Measurements from ENCODE around the gene ZCRB1. TPM values are rescaled to one million over a fixed set of nuclear protein-coding genes. Genes with fewer than 3 reads are reported as not detected.

The ZCRB1 gene
- total RNA-seq, 6 experiments from 2014 or later: 54.0 to 71.8 (median 64.6) TPM

- no peak for DNase-seq
- H3K36me3 Mint-ChIP-seq (ENCODE audit: low read depth): no peaks in the 10 kb centered on the region
- H3K4me1 Mint-ChIP-seq (ENCODE audit: low read depth): no peaks in the 10 kb centered on the region
- TF ChIP-seq CTCF (IDR thresholded peaks at IDR 0.05): no peak
- no peak overlapping the region for H3K4me3 Mint-ChIP-seq
- H3K27ac Mint-ChIP-seq: no peak overlapping the region
- peaks cover 6% of the 10 kb centered on the region; the same call in 1 of the 2 replicates for H3K9me3 Mint-ChIP-seq
- H3K27me3 Mint-ChIP-seq (ENCODE audit: insufficient read depth): peaks cover 17% of the 10 kb centered on the region
These were observed 52.2 kb downstream of the ZCRB1 start for GRCh38 chr12:42273706-42274105.

- Mint-ChIP-seq H3K27me3 (ENCODE audit: insufficient read depth) (peaks cover 9% of the 10 kb centered on the region), H3K4me1 (ENCODE audit: low read depth) (no peaks in the 10 kb centered on the region), H3K9me3 (peaks cover 6% of the 10 kb centered on the region; the same call in 1 of the 2 replicates), H3K36me3 (ENCODE audit: low read depth) (no peaks in the 10 kb centered on the region), H3K4me3 (no peak overlapping the region), H3K27ac (no peak overlapping the region)
- no peak for TF ChIP-seq CTCF (IDR thresholded peaks at IDR 0.05)
- DNase-seq: no peak
These were observed 55.3 kb downstream of the ZCRB1 start for GRCh38 chr12:42270596-42270995.

GRCh38 chr12:42267413-42268190, 58.3 kb downstream of the ZCRB1 start:
- no peak for DNase-seq
- no peaks in the 10 kb centered on the region for H3K36me3 Mint-ChIP-seq (ENCODE audit: low read depth)
- peaks cover 9% of the 10 kb centered on the region for H3K27me3 Mint-ChIP-seq (ENCODE audit: insufficient read depth)
- TF ChIP-seq CTCF (IDR thresholded peaks at IDR 0.05): no peak
- peaks cover 2% of the 10 kb centered on the region; the same call in 1 of the 2 replicates for H3K9me3 Mint-ChIP-seq
- no peaks in the 10 kb centered on the region for H3K4me1 Mint-ChIP-seq (ENCODE audit: low read depth)
- H3K4me3 Mint-ChIP-seq: no peak overlapping the region
- no peak overlapping the region for H3K27ac Mint-ChIP-seq

GRCh38 chr12:42266579-42267230, 59.2 kb downstream of the ZCRB1 start:
- no peaks in the 10 kb centered on the region for H3K9me3 Mint-ChIP-seq
- H3K4me3 Mint-ChIP-seq: no peak overlapping the region
- DNase-seq: no peak
- H3K4me1 Mint-ChIP-seq (ENCODE audit: low read depth): no peaks in the 10 kb centered on the region
- H3K27ac Mint-ChIP-seq: no peak overlapping the region
- H3K36me3 Mint-ChIP-seq (ENCODE audit: low read depth): no peaks in the 10 kb centered on the region
- no peak for TF ChIP-seq CTCF (IDR thresholded peaks at IDR 0.05)
- H3K27me3 Mint-ChIP-seq (ENCODE audit: insufficient read depth): peaks cover 7% of the 10 kb centered on the region

GRCh38 chr12:42262271-42262670, 63.6 kb downstream of the ZCRB1 start:
- no peak overlapping the region for H3K27ac Mint-ChIP-seq
- H3K4me3 Mint-ChIP-seq: no peak overlapping the region

More at GRCh38 chr12:42262271-42262670, 63.6 kb downstream of the ZCRB1 start:
- H3K36me3 Mint-ChIP-seq (ENCODE audit: low read depth): no peaks in the 10 kb centered on the region
- no peaks in the 10 kb centered on the region for H3K9me3 Mint-ChIP-seq
- no peak for TF ChIP-seq CTCF (IDR thresholded peaks at IDR 0.05)
- no peaks in the 10 kb centered on the region for H3K4me1 Mint-ChIP-seq (ENCODE audit: low read depth)
- no peak for DNase-seq
- H3K27me3 Mint-ChIP-seq (ENCODE audit: insufficient read depth): peaks cover 2% of the 10 kb centered on the region; the same call in 1 of the 2 replicates

Small RNAs within 50 kb of the gene (microRNA-seq; reads per million reads assigned to microRNA genes)
- gene MIR7851: 3.9 reads per million

Other genes starting within 250 kb of the ZCRB1 start
- 10 to 100 TPM; 11.2 to 14.1 (median 13.2) TPM for gene GXYLT1, start 181.2 kb downstream of the ZCRB1 start, total RNA-seq (2021; fragmentation: NEBNext Ultra II Directional; extraction: Animal tissue kit (Norgen Biotek cat#: 25700))
- 10 to 100 TPM; 22.2 to 31.2 (median 27.6) TPM for gene YAF2, start 87.8 kb downstream of the ZCRB1 start, total RNA-seq (2021; fragmentation: NEBNext Ultra II Directional; extraction: Animal tissue kit (Norgen Biotek cat#: 25700))
- gene PPHLN1, start 73 bp upstream of the ZCRB1 start, total RNA-seq (2021; fragmentation: NEBNext Ultra II Directional; extraction: Animal tissue kit (Norgen Biotek cat#: 25700)): 10 to 100 TPM; 60.5 to 68.6 (median 63.5) TPM